Tongue (tissue), 2 donors: ENCODE measurements around the gene MRPL23. TPM values are rescaled to one million over a fixed set of nuclear protein-coding genes. Genes with fewer than 3 reads are reported as not detected.

Experiments used
- DNase-seq: peaks from one replicate; pipeline ENCODE4 v3.0.0-alpha.2; 2015
- total RNA-seq: library from RNA; depleted of rRNA; stranded (reverse); fragments of >200 nt; gene quantifications from one replicate; pipeline ENCODE4 v1.2.3, GENCODE V29; 2014

MRPL23 gene
- total RNA-seq, 1 donor from 2014 or later = 32.7 TPM

- DNase-seq = peak; percentile 95
These were observed 25.5 kb upstream of the MRPL23 start for GRCh38 chr11:1921574-1922141.

GRCh38 chr11:1922481-1923081 lies 24.6 kb upstream of the MRPL23 start:
- DNase-seq = peak; percentile 56

- DNase-seq = no peak
These were observed 23.8 kb upstream of the MRPL23 start for GRCh38 chr11:1923201-1923956.

GRCh38 chr11:1924181-1924580 lies 23.0 kb upstream of the MRPL23 start:
- DNase-seq = peak; percentile 77

- DNase-seq = no peak
These were observed 22.3 kb upstream of the MRPL23 start for GRCh38 chr11:1924646-1925372.

- no peak for DNase-seq
These were observed 21.6 kb upstream of the MRPL23 start for GRCh38 chr11:1925373-1926155.

- no peak for DNase-seq
These were observed 20.7 kb upstream of the MRPL23 start for GRCh38 chr11:1926156-1927025.

GRCh38 chr11:1927026-1927847 lies 19.9 kb upstream of the MRPL23 start:
- peak; percentile 78 for DNase-seq

GRCh38 chr11:1927848-1928469 lies 19.2 kb upstream of the MRPL23 start:
- no peak for DNase-seq

- no peak for DNase-seq
These were observed 18.7 kb upstream of the MRPL23 start for GRCh38 chr11:1928470-1928890.

GRCh38 chr11:1928891-1929541 lies 18.1 kb upstream of the MRPL23 start:
- no peak for DNase-seq

- DNase-seq = no peak
These were observed 17.3 kb upstream of the MRPL23 start for GRCh38 chr11:1929621-1930461.

- no peak for DNase-seq
These were observed 16.7 kb upstream of the MRPL23 start for GRCh38 chr11:1930462-1930830.

GRCh38 chr11:1931341-1932104 lies 15.6 kb upstream of the MRPL23 start:
- DNase-seq = peak; percentile 81

- no peak for DNase-seq
These were observed 15.0 kb upstream of the MRPL23 start for GRCh38 chr11:1932105-1932480.

- no peak for DNase-seq
These were observed 14.5 kb upstream of the MRPL23 start for GRCh38 chr11:1932681-1933080.
